Measurements from ENCODE around the gene SANBR. TPM values are rescaled to one million over a fixed set of nuclear protein-coding genes. Genes with fewer than 3 reads are reported as not detected.
A peak's percentile ranks its signal among the peaks of the same experiment; 100 is the strongest.

SANBR gene
- polyA plus RNA-seq, 1 experiment = 10.8 TPM

DNA sequence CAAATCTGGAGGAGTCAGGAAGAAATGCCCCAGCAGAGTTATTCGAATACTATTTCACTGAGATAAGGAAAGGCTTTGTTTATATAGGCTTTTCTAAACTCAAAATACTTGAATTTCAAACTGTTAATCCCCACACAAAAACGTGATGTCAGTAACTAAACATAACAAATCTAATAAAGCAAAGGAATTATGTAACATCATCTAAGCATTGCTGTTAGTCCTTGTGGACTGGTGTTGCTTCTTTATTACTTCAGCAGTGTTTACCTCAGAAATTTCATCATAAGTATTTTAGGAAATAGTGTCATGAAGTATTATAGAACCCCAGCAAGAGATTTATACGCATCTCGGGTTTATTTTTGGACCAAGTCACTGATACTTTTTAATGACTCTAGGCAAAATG is 19.7 kb upstream of the SANBR start:
- CTCF ChIA-PET = no interaction called here
- Histone ChIP-seq H3K27me3 (ENCODE audit: control insufficient read depth, insufficient read depth, low read length) (no peaks in the 10 kb centered on the region), H3K4me3 (ENCODE audit: low read depth, low read length) (no peak overlapping the region), H3K27ac (ENCODE audit: low read depth, low read length) (no peak overlapping the region), H3K9me3 (ENCODE audit: control insufficient read depth, insufficient read depth, low read length) (no peaks in the 10 kb centered on the region)
- POLR2A ChIA-PET = no interaction called here
- peak; percentile 15 for DNase-seq (ENCODE audit: low read depth, low spot score)
- TF ChIP-seq, protein P1, sequence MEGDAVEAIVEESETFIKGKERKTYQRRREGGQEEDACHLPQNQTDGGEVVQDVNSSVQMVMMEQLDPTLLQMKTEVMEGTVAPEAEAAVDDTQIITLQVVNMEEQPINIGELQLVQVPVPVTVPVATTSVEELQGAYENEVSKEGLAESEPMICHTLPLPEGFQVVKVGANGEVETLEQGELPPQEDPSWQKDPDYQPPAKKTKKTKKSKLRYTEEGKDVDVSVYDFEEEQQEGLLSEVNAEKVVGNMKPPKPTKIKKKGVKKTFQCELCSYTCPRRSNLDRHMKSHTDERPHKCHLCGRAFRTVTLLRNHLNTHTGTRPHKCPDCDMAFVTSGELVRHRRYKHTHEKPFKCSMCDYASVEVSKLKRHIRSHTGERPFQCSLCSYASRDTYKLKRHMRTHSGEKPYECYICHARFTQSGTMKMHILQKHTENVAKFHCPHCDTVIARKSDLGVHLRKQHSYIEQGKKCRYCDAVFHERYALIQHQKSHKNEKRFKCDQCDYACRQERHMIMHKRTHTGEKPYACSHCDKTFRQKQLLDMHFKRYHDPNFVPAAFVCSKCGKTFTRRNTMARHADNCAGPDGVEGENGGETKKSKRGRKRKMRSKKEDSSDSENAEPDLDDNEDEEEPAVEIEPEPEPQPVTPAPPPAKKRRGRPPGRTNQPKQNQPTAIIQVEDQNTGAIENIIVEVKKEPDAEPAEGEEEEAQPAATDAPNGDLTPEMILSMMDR (IDR thresholded peaks at IDR 0.05; ENCODE audit: low read depth, low read length) = no peak

DNA sequence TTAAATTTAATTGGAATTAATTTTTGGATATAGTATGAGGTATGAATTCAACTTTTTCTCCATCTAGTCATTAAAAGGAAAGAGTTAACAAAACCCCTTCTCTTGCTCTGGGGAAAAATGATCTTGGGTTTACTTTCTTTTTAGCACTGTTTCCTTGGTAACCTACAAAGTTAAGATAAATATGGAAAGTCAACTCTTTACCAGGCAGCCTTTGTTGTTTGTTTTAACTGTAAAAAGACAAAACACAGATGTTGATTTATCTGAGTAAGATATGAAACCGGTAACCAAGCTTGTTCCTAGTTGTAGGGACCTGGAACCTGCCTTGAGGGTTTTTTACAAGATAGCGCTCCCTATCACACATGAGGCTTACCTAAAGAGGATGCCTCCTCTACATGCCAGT is 10.1 kb upstream of the SANBR start:
- Histone ChIP-seq H3K9me3 (ENCODE audit: control insufficient read depth, insufficient read depth, low read length) (no peaks in the 10 kb centered on the region), H3K27ac (ENCODE audit: low read depth, low read length) (no peak overlapping the region), H3K27me3 (ENCODE audit: control insufficient read depth, insufficient read depth, low read length) (no peaks in the 10 kb centered on the region), H3K4me3 (ENCODE audit: low read depth, low read length) (no peak overlapping the region)
- CTCF ChIA-PET = no interaction called here
- DNase-seq (ENCODE audit: low read depth, low spot score) = peak; percentile 13
- TF ChIP-seq, protein P1 (IDR thresholded peaks at IDR 0.05; ENCODE audit: low read depth, low read length) = no peak
- POLR2A ChIA-PET = no interaction called here

DNA sequence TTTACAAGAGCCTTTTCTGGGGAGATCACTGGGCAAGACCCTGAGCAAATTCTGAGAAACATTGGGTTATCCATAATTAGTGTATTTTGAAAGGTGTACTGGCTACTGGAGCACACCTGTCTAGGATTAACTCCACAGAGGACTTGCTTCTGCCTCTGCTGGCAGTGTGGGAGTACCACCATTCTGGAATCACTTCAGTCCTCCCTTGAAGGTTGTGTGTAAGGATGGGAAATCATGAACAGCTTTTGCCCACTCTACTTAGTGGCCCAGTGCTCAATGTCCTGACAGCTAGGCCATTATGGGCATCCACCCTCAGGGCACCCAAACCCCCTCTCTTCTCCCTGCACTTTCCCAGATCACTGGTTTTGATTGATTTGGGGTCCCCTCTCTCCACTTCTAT is 8.1 kb upstream of the SANBR start:
- H3K27me3 ChIP-seq (ENCODE audit: control insufficient read depth, insufficient read depth, low read length) = no peaks in the 10 kb centered on the region
- TF ChIP-seq, protein P1 (IDR thresholded peaks at IDR 0.05; ENCODE audit: low read depth, low read length) = no peak
- ChIA-PET POLR2A (interaction anchor here (0.6 kb wide), 1 partner anchor 31 kb away, joined by 3 read pairs; no protein-coding TSS in a partner anchor), CTCF (no interaction called here)
- no peak for DNase-seq (ENCODE audit: low read depth, low spot score)
- no peak overlapping the region for H3K27ac ChIP-seq (ENCODE audit: low read depth, low read length)
- no peaks in the 10 kb centered on the region for H3K9me3 ChIP-seq (ENCODE audit: control insufficient read depth, insufficient read depth, low read length)
- H3K4me3 ChIP-seq (ENCODE audit: low read depth, low read length) = no peak overlapping the region

DNA sequence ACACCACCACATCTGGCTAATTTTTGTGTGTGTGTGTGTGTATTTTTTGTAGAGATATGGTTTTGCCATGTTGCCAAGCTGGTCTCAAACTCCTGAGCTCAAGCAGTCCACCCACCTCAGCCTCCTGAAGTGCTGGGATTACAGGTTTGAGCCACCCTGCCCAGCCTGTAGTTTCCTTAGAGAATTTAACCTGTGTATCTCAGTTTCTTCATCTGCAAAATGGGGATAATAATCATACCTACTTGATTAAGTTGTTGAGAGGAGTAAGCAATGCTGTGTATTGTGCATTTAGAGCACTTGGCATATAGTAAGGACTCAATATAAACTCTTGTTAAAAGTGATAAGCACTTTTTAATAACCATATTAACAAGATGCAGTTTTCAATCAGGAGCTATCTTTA is 6.3 kb upstream of the SANBR start:
- no peak for DNase-seq (ENCODE audit: low read depth, low spot score)
- Histone ChIP-seq H3K27ac (ENCODE audit: low read depth, low read length) (no peak overlapping the region), H3K4me3 (ENCODE audit: low read depth, low read length) (no peak overlapping the region), H3K9me3 (ENCODE audit: control insufficient read depth, insufficient read depth, low read length) (no peaks in the 10 kb centered on the region), H3K27me3 (ENCODE audit: control insufficient read depth, insufficient read depth, low read length) (no peaks in the 10 kb centered on the region)
- ChIA-PET POLR2A (no interaction called here), CTCF (no interaction called here)
- TF ChIP-seq, protein P1 (IDR thresholded peaks at IDR 0.05; ENCODE audit: low read depth, low read length) = no peak

- no peaks in the 10 kb centered on the region for H3K27me3 ChIP-seq (ENCODE audit: control insufficient read depth, insufficient read depth, low read length)
- POLR2A ChIA-PET = interaction anchor here (0.5 to 0.7 kb wide), 2 partner anchors 70 to 179 kb away, joined by 3 read pairs; no protein-coding TSS in a partner anchor
- no peaks in the 10 kb centered on the region for H3K9me3 ChIP-seq (ENCODE audit: control insufficient read depth, insufficient read depth, low read length)
- TF ChIP-seq, protein P1 (IDR thresholded peaks at IDR 0.05; ENCODE audit: low read depth, low read length) = no peak
- DNase-seq (ENCODE audit: low read depth, low spot score) = no peak
- CTCF ChIA-PET = no interaction called here
- no peak overlapping the region for H3K4me3 ChIP-seq (ENCODE audit: low read depth, low read length)
- H3K27ac ChIP-seq (ENCODE audit: low read depth, low read length) = no peak overlapping the region
Measured at GRCh38 chr2:61074100-61074499, 8.4 kb downstream of the SANBR start.
